SW480 (cell line): ENCODE data around the gene AVL9.
"Not testable (repeated sequence)": the region's sequence is repeated elsewhere in the genome, so short reads cannot be mapped to it uniquely, and the experiment has no call there.

Experiments used
- DNase-seq: peaks from one replicate; pipeline ENCODE4 v3.0.0-alpha.2; 2016; ENCODE audit warnings: low spot score

Gene AVL9

GRCh38 chr7:32496052-32496813 lies 944 bp downstream of the AVL9 start:
- DNase-seq, result no peak

- DNase-seq, result not testable (repeated sequence)
These were observed 4.5 kb downstream of the AVL9 start for GRCh38 chr7:32499755-32500154.

- DNase-seq, result not testable (repeated sequence)
These were observed 4.9 kb downstream of the AVL9 start for GRCh38 chr7:32500216-32500615.

GRCh38 chr7:32500922-32501341 lies 5.6 kb downstream of the AVL9 start:
- peak; percentile 21 for DNase-seq

GRCh38 chr7:32501522-32501921 lies 6.2 kb downstream of the AVL9 start:
- peak; percentile 67 for DNase-seq

GRCh38 chr7:32502728-32503127 lies 7.4 kb downstream of the AVL9 start:
- no peak for DNase-seq

GRCh38 chr7:32506266-32507054 lies 11.2 kb downstream of the AVL9 start:
- peak; percentile 37 for DNase-seq

GRCh38 chr7:32507414-32507813 lies 12.1 kb downstream of the AVL9 start:
- DNase-seq, result peak; percentile 69

GRCh38 chr7:32511791-32512190 lies 16.5 kb downstream of the AVL9 start:
- no peak for DNase-seq

- no peak for DNase-seq
These were observed 17.9 kb downstream of the AVL9 start for GRCh38 chr7:32513210-32513609.

GRCh38 chr7:32515890-32516550 lies 20.7 kb downstream of the AVL9 start:
- no peak for DNase-seq

- DNase-seq, result no peak
These were observed 21.3 kb downstream of the AVL9 start for GRCh38 chr7:32516551-32517100.

GRCh38 chr7:32518534-32519140 lies 23.3 kb downstream of the AVL9 start:
- peak; percentile 25 for DNase-seq

GRCh38 chr7:32519763-32520162 lies 24.5 kb downstream of the AVL9 start:
- DNase-seq, result no peak

- DNase-seq, result no peak
These were observed 27.6 kb downstream of the AVL9 start for GRCh38 chr7:32522746-32523530.

- DNase-seq, result no peak
These were observed 29.3 kb downstream of the AVL9 start for GRCh38 chr7:32524631-32525030.

- no peak for DNase-seq
These were observed 30.6 kb downstream of the AVL9 start for GRCh38 chr7:32525839-32526238.

GRCh38 chr7:32531402-32531801 lies 36.1 kb downstream of the AVL9 start:
- DNase-seq, result no peak

GRCh38 chr7:32532086-32532485 lies 36.8 kb downstream of the AVL9 start:
- DNase-seq, result no peak

- DNase-seq, result no peak
These were observed 37.4 kb downstream of the AVL9 start for GRCh38 chr7:32532716-32533115.
